Heart left ventricle (tissue), 16 donors: ENCODE results near the gene LMBRD1. TPM values are rescaled to one million over a fixed set of nuclear protein-coding genes. Genes with fewer than 3 reads are reported as not detected.

Experiments
- ATAC-seq, 4 donors: fragments of 200-7000 bp; cut with Tn5 transposase; one replicate each; pipeline ENCODE4 v1.9.1; 2020 to 2022; ENCODE audit warnings: moderate library complexity in 4 of 4, mild to moderate bottlenecking in 3 of 4, moderate number of reproducible peaks in 1 of 4
- DNase-seq, 5 donors: peaks; one replicate each; pipeline ENCODE4 v3.0.0-alpha.2; 2020
- H3K27ac ChIP-seq, 12 donors: fragments of 200-600 bp; sonication (generic) in 4 of 12; one replicate each; pipeline versions ENCODE4 v1.5.0 to v1.8.0; 2016 to 2022; ENCODE audit warnings: mild to moderate bottlenecking in 2 of 12
- H3K27me3 ChIP-seq, 9 donors: fragments of 200-600 bp; sonication (generic) in 2 of 9; one replicate each; pipeline versions ENCODE4 v1.5.1 to v1.8.0; 2016 to 2022; ENCODE audit warnings: mild to moderate bottlenecking in 3 of 9
- H3K36me3 ChIP-seq, 9 donors: fragments of 200-600 bp; sonication (generic) in 2 of 9; one replicate each; pipeline versions ENCODE4 v1.5.0 to v1.8.0; 2018 to 2022; ENCODE audit warnings: mild to moderate bottlenecking in 2 of 9
- H3K4me1 ChIP-seq, 12 donors: fragments of 200-600 bp; sonication (generic) in 4 of 12; one replicate each; pipeline versions ENCODE4 v1.5.0 to v1.8.0; 2016 to 2022; ENCODE audit warnings: mild to moderate bottlenecking in 3 of 12
- H3K4me3 ChIP-seq, 12 donors: fragments of 200-600 bp; sonication (generic) in 4 of 12; one replicate each; pipeline versions ENCODE4 v1.5.0 to v1.8.0; 2017 to 2022; ENCODE audit warnings: mild to moderate bottlenecking in 9 of 12, moderate library complexity in 4 of 12
- H3K9me3 ChIP-seq, 12 donors: fragments of 200-600 bp; sonication (generic) in 4 of 12; one replicate each; pipeline versions ENCODE4 v1.5.0 to v1.8.0; 2016 to 2022; ENCODE audit warnings: mild to moderate bottlenecking in 1 of 12
- POLR2A ChIP-seq, 2 donors: fragments of 450-650 bp; IDR thresholded peaks; one replicate each; pipeline ENCODE4 v1.6.1; 2017; ENCODE audit warnings: antibody characterized with exemption in 2 of 2, mild to moderate bottlenecking in 2 of 2, moderate library complexity in 2 of 2
- WGBS, 4 donors: extraction: QIAGEN DNeasy Blood & Tissue Kit in 2 of 4; methylation state at CpG; one replicate each; pipeline versions ENCODE4 v1.1.5 to v1.1.7; 2013 to 2018; 5-methylcytosine and 5-hydroxymethylcytosine counted together
- intact Hi-C, 10 donors: fragments of 100-400 bp; cut with DNase I; formaldehyde crosslinking; loops; one replicate each; pipeline versions ENCODE4 v1.11.1 to v1.14.2; 2022
- polyA plus RNA-seq, 2 donors: library from polyadenylated mRNA; stranded (reverse); fragments of 200-250 nt; gene quantifications; one replicate each; pipeline ENCODE4 v1.2.3, GENCODE V29; 2013
- total RNA-seq, 9 donors: library from RNA; depleted of rRNA in 2 of 9; stranded (reverse); fragments of >200 nt in 2 of 9; fragmentation: NEBNext Ultra II Directional in 3 of 9; extraction: Animal tissue kit (Norgen Biotek cat#: 25700) in 3 of 9; gene quantifications; one replicate each; pipeline versions ENCODE4 v1.1.0 to v1.2.4, GENCODE V29; 2016 to 2023
- TF ChIP-seq, protein P1 (sequence below), 12 donors: fragments of 200-600 bp; sonication (generic) in 4 of 12; IDR thresholded peaks; one replicate each; pipeline versions ENCODE4 v1.5.0 to v1.8.0; 2018 to 2022; ENCODE audit warnings: antibody characterized with exemption in 12 of 12, mild to moderate bottlenecking in 5 of 12
- donor health status: ischemic (EF 13 %, LVEDD 7.1; RV severe dilation, severe dysfunction).
- donor health status: healthy with polysubstance abuse.
- donor health status: DM: no; HTN: yes; CAD: no.
- donor health status: DM: no; HTN: no; CAD: no.
- donor health status: ischemic (EF 25% LVEDD 6.9; RV normal size, moderate dysfunction).
- donor health status: ischemic (EF 25% LVEDD 5.7; RV mildly dilated, moderate dysfunction).
- donor health status: healthy.
- donor health status: DM: yes; HTN: yes; CAD: no.
- donor health status: ischemic (EF 35%, LVEDD 5.7; RV mildly dilated, moderate dysfunction).
- donor health status: nonischemic (EF 11% LVEDD 7.7; RV severe dilation, severe dysfunction).
- donor health status: DM: yes; HTN: yes; CAD: no.
- donor health status: PGD.
- donor health status: ischemic (EF 29% LVEDD 5.4; RV normal size, mild dysfunction).
- donor health status: nonischemic (EF 23%, LVEDD 6.1; RV moderate dilation, normal function).

Gene LMBRD1
- total and polyA plus RNA-seq, 11 donors = 37.0 to 53.6 (median 45.1) TPM

DNA sequence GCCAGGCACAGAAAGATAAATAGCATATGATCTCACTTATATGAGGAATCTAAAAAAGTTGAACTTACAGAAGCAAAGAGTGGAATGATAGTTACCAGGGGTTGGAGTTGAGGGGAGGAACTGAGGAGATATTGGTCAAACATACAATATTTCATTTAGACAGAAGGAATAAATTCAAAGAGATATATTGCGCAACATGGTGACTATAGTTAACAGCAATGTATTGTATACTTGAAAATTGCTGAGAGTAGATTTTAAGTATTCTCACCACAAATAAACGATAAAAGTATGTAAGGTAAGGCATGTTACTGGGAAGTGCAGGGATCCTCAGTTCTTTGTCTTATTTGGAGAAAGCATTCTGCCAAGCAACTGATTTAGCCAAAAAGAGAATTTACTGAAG, 171.9 kb downstream of the LMBRD1 start:
- H3K9me3 ChIP-seq = peaks cover 0 to 9% (median 0%) of the 10 kb centered on the region in 12 donors
- no peak for ATAC-seq
- no peak overlapping the region for H3K4me3 ChIP-seq
- intact Hi-C loops = no loop called here
- TF ChIP-seq, protein P1, sequence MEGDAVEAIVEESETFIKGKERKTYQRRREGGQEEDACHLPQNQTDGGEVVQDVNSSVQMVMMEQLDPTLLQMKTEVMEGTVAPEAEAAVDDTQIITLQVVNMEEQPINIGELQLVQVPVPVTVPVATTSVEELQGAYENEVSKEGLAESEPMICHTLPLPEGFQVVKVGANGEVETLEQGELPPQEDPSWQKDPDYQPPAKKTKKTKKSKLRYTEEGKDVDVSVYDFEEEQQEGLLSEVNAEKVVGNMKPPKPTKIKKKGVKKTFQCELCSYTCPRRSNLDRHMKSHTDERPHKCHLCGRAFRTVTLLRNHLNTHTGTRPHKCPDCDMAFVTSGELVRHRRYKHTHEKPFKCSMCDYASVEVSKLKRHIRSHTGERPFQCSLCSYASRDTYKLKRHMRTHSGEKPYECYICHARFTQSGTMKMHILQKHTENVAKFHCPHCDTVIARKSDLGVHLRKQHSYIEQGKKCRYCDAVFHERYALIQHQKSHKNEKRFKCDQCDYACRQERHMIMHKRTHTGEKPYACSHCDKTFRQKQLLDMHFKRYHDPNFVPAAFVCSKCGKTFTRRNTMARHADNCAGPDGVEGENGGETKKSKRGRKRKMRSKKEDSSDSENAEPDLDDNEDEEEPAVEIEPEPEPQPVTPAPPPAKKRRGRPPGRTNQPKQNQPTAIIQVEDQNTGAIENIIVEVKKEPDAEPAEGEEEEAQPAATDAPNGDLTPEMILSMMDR (IDR thresholded peaks at IDR 0.05) = no peak
- TF ChIP-seq POLR2A (IDR thresholded peaks at IDR 0.05) = no peak
- H3K27ac ChIP-seq = no peak overlapping the region
- H3K36me3 ChIP-seq = no peaks in the 10 kb centered on the region
- no peaks in the 10 kb centered on the region for H3K27me3 ChIP-seq
- DNase-seq = no peak
- 75 to 95% (median 87%) methylated on average over 2 of the region's 2 CpGs for WGBS, 4 donors
- no peaks in the 10 kb centered on the region for H3K4me1 ChIP-seq

Other genes starting within 250 kb of the LMBRD1 start
- gene COL19A1, start 69.5 kb upstream of the LMBRD1 start, total RNA-seq = 1 to 10 TPM in 7 of 9 donors, under 1 TPM in 2; 0.91 to 4.6 (median 1.7) TPM
- under 1 TPM; 0.69 to 0.72 TPM for gene COL19A1, start 69.5 kb upstream of the LMBRD1 start, polyA plus RNA-seq